Karpas-422 (cell line): ENCODE measurements around the gene SH3RF1. TPM values are rescaled to one million over a fixed set of nuclear protein-coding genes. Genes with fewer than 3 reads are reported as not detected.

Experiments used
- DNase-seq: peaks from one replicate; pipeline ENCODE4 v3.0.0-alpha.2; 2015
- H2AFZ ChIP-seq: fragments of 200-600 bp; sonication (generic); 2 replicates; pipeline ENCODE4 v1.6.1; 2014; ENCODE audit warnings: antibody characterized with exemption, low read length, mixed read lengths
- H3K27ac ChIP-seq: fragments of 200-600 bp; sonication (generic); 2 replicates; pipeline ENCODE4 v1.5.1; 2014; ENCODE audit warnings: mild to moderate bottlenecking, low read length, moderate library complexity
- H3K27me3 ChIP-seq: fragments of 200-600 bp; sonication (generic); 2 replicates; pipeline ENCODE4 v1.6.1; 2014; ENCODE audit warnings: low read length, mixed read lengths
- H3K36me3 ChIP-seq: fragments of 200-600 bp; sonication (generic); 2 replicates; pipeline ENCODE4 v1.6.1; 2014; ENCODE audit warnings: low read length, mixed read lengths; ENCODE audit not compliant: insufficient read depth
- H3K4me1 ChIP-seq: fragments of 200-600 bp; sonication (generic); 2 replicates; pipeline ENCODE4 v1.6.1; 2014; ENCODE audit warnings: mild to moderate bottlenecking, low read length, mixed read lengths
- H3K4me2 ChIP-seq: fragments of 200-600 bp; sonication (generic); 2 replicates; pipeline ENCODE4 v1.6.1; 2014; ENCODE audit warnings: low read length, low read depth, mild to moderate bottlenecking; ENCODE audit not compliant: poor library complexity, severe bottlenecking
- H3K4me3 ChIP-seq: fragments of 200-600 bp; sonication (generic); 2 replicates; pipeline ENCODE4 v1.5.1; 2014; ENCODE audit warnings: mild to moderate bottlenecking, antibody characterized with exemption, low read length, mixed read lengths
- H3K79me2 ChIP-seq: fragments of 200-600 bp; sonication (generic); 2 replicates; pipeline ENCODE4 v1.6.1; 2014; ENCODE audit warnings: mild to moderate bottlenecking, low read length, mixed read lengths
- H3K9ac ChIP-seq: fragments of 200-600 bp; sonication (generic); 2 replicates; pipeline ENCODE4 v1.6.0; 2014; ENCODE audit warnings: low read length
- H3K9me2 ChIP-seq: fragments of 200-600 bp; sonication (generic), shearing (Covaris generic); replicated peaks from 2 replicates; pipeline ENCODE4 v1.6.0; 2014; ENCODE audit warnings: mild to moderate bottlenecking, low read length, moderate library complexity; ENCODE audit not compliant: insufficient read depth
- H3K9me3 ChIP-seq: fragments of 300-700, 200-600 bp; sonication (generic); 2 replicates; pipeline ENCODE4 v1.6.1; 2014; ENCODE audit warnings: low read length, mixed read lengths
- H4K20me1 ChIP-seq: fragments of 200-600 bp; sonication (generic); 2 replicates; pipeline ENCODE4 v1.6.1; 2014; ENCODE audit warnings: mild to moderate bottlenecking, antibody characterized with exemption, low read length, low read depth; ENCODE audit not compliant: insufficient read depth
- total RNA-seq: library from RNA; depleted of rRNA; stranded (reverse); fragments of >200 nt; shearing (Covaris generic); gene quantifications from 2 replicates; pipeline ENCODE4 v1.2.3, GENCODE V29; 2014; ENCODE audit warnings: low replicate concordance

Gene SH3RF1
- total RNA-seq, 1 experiment from 2014 or later: not detected

DNA sequence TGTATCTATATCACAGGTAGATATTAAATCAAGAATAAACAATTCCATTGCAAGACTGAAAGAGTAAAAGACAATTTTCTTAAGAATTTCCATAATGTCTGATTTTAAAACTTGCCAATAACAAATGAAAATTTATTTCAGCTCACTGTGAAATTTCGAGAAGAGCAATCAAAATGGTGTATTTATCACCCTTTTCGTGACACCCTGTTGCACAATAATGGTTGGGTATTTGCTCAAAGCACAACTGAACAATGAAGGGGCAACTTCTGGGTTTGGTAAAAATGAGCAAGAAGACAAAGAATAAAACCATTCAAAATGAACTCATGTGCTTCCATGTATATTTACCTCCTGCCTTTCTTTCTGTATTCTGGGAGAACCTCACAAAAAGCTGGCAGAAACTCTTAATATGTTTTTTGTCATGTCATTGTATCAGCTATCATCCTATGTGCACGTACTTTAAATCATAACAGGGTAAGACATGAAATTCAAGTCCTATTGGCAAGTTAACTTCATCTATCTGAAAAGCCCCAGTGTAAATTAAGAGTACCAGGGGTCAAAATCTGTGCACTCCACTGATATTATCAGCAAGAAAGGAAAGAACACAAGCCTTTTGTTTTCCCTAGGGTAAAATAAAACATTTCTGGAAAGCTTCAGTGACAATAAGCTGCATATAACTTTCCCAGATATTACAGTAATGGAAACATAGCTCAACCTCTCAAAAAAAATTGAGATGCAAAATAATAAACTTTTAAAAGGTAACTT, 133.8 kb downstream of the SH3RF1 start:
- no peak overlapping the region for H3K4me2 ChIP-seq
- no peaks in the 10 kb centered on the region for H3K4me1 ChIP-seq
- H3K36me3 ChIP-seq: no peaks in the 10 kb centered on the region
- H3K9ac ChIP-seq: no peak overlapping the region
- no peaks in the 10 kb centered on the region for H3K79me2 ChIP-seq
- no peak overlapping the region for H3K4me3 ChIP-seq
- H3K27ac ChIP-seq: no peak overlapping the region
- no peaks in the 10 kb centered on the region for H3K27me3 ChIP-seq
- no peak overlapping the region for H2AFZ ChIP-seq
- no peak for DNase-seq
- no peaks in the 10 kb centered on the region for H4K20me1 ChIP-seq
- H3K9me2 ChIP-seq: no peaks in the 10 kb centered on the region
- no peaks in the 10 kb centered on the region for H3K9me3 ChIP-seq

DNA sequence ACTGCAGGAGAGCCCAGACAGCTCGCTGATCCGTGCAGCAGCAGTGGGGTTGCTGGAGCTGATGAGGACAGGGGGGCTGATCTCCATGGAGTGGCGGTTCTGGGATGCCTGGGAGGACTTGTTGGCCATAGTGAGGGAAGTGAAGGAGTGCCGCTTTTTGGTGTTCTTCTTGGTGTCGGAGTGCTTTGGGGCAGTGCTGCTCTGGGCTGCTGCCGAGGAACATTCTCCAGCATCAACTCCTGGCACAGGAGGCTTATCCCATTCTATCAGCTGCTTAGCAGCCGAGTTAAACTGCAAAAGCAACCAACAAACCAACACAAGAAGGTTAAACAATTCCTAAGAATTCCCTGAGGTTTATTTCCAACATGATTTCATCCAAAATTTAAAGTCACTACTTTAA, 134.4 kb downstream of the SH3RF1 start:
- Histone ChIP-seq H3K4me3 (no peak overlapping the region), H2AFZ (no peak overlapping the region), H3K27ac (no peak overlapping the region), H3K36me3 (no peaks in the 10 kb centered on the region), H4K20me1 (no peaks in the 10 kb centered on the region), H3K9me3 (no peaks in the 10 kb centered on the region), H3K9ac (no peak overlapping the region), H3K4me2 (no peak overlapping the region), H3K27me3 (no peaks in the 10 kb centered on the region), H3K4me1 (no peaks in the 10 kb centered on the region), H3K79me2 (no peaks in the 10 kb centered on the region), H3K9me2 (no peaks in the 10 kb centered on the region)
- DNase-seq: no peak

DNA sequence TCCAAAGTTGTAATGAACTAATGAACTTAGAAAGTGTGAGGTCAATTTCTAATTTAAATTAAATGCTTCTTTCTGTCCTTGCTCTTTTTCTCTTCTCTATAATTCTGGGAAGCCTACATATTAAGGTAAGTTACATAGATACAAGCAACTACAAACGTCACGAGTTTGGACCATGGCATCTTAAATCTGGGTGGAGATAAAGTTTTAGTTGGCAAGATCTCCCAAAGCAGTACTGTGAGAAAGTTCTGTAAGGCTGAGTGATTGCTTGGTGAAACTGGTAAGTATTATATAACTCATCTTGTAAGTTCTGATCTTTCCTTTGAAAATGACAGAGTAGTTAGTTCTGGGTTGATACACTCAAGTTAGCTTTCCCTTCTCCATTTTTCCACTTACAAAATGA, 135.0 kb downstream of the SH3RF1 start:
- Histone ChIP-seq H3K9me3 (no peaks in the 10 kb centered on the region), H3K36me3 (no peaks in the 10 kb centered on the region), H3K9ac (no peak overlapping the region), H3K27me3 (no peaks in the 10 kb centered on the region), H2AFZ (no peak overlapping the region), H3K4me3 (no peak overlapping the region), H3K9me2 (no peaks in the 10 kb centered on the region), H3K4me1 (no peaks in the 10 kb centered on the region), H3K27ac (no peak overlapping the region), H4K20me1 (no peaks in the 10 kb centered on the region), H3K4me2 (no peak overlapping the region), H3K79me2 (no peaks in the 10 kb centered on the region)
- DNase-seq: no peak

DNA sequence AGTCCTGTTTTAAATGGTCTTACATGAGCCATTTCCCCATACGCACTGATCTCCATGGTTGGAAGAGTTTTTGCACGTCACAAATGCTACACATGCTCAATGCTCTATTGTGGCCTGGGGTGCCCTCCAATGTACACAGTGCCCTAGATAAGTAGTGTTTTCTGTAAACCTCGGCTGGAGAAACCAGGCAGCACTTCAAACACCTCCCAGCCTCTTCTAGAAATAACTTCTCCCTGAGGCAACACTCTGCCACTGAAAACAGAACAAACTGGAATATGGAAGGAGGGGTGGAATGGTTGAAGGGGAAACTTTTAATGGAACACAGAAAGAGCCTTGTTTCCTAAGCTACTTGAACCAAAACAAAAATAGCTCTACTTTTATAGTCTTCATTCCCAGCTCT, 136.8 kb downstream of the SH3RF1 start:
- DNase-seq: no peak
- H3K9me2 ChIP-seq: no peaks in the 10 kb centered on the region
- H3K9me3 ChIP-seq: no peaks in the 10 kb centered on the region
- H4K20me1 ChIP-seq: no peaks in the 10 kb centered on the region
- H3K4me1 ChIP-seq: no peaks in the 10 kb centered on the region
- H3K27me3 ChIP-seq: no peaks in the 10 kb centered on the region
- H3K4me3 ChIP-seq: no peak overlapping the region
- H3K27ac ChIP-seq: no peak overlapping the region
- H3K79me2 ChIP-seq: no peaks in the 10 kb centered on the region
- no peak overlapping the region for H3K4me2 ChIP-seq
- H3K36me3 ChIP-seq: no peaks in the 10 kb centered on the region
- no peak overlapping the region for H3K9ac ChIP-seq
- H2AFZ ChIP-seq: no peak overlapping the region

DNA sequence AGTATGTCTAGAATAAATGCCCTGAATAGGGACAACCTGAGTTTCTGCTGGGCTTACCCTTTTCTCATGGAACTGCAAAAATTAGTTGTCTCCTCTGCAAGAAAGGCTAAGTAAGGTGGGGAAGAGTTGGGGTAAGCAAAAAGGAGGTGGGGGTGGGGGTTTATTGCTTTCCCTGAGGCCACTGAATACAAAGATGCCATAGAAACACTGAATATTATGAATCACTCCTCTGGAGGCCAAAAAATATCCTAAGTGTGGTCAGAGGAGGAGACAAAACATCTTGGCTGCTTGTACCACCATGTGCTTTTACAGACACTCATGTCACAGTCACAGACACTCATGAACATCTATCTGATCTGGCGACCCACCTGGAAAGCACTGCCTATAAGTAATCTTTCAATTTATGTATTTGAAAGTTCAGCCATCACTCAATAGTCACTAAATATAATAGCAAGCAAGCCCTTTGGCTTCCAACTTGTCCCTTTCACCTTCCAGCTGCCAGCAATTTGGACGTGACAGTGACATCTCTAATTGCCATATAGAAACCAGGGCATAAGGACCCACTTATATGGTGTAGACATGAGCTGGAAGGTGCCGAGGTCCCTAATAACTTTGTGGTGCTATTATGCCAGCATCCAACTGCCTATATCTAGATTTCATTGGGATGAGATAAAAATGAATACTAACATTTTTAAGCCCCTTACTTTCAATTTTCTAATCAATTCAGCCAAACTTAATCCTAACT, 138.0 kb downstream of the SH3RF1 start:
- Histone ChIP-seq H3K9me2 (no peaks in the 10 kb centered on the region), H3K27ac (no peak overlapping the region), H3K9me3 (no peaks in the 10 kb centered on the region), H3K4me3 (no peak overlapping the region), H3K4me2 (no peak overlapping the region), H4K20me1 (no peaks in the 10 kb centered on the region), H3K9ac (no peak overlapping the region), H3K27me3 (no peaks in the 10 kb centered on the region), H3K36me3 (no peaks in the 10 kb centered on the region), H2AFZ (no peak overlapping the region), H3K79me2 (no peaks in the 10 kb centered on the region), H3K4me1 (no peaks in the 10 kb centered on the region)
- no peak for DNase-seq

DNA sequence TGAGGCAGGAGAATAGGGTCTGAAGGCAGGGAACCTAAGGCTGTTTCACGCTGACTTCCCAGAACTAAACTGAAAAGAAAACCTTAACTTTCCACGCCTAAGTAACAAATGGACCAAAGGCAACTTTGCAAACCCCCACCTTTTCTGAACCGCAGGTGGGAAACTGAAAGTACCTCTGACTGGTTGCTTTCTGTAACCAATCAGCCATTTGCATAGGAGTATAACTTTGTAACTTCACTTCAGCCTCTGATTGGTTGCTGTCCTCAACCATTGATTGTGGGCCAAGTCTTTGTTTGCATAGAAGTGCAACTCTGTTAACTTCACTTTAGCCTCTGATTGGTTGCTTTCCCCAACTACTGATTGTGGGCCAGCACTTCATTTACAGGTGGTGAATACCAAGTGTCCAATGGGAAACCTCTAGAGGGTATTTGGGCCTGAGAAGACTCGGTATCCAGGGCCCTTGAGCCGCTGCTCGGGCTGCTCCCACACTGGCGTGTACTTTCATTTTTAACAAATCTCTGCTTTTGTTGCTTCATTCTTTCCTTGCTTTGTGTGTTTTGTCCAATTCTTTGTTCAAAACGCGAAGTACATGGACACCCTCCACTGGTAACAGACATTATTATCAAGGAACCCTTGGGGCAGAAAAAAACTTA, 139.1 kb downstream of the SH3RF1 start:
- Histone ChIP-seq H3K9me2 (no peaks in the 10 kb centered on the region), H4K20me1 (no peaks in the 10 kb centered on the region), H3K79me2 (no peaks in the 10 kb centered on the region), H3K27me3 (no peaks in the 10 kb centered on the region), H3K4me2 (no peak overlapping the region), H3K36me3 (no peaks in the 10 kb centered on the region), H3K9me3 (no peaks in the 10 kb centered on the region), H3K4me1 (no peaks in the 10 kb centered on the region), H3K9ac (no peak overlapping the region), H3K27ac (no peak overlapping the region), H2AFZ (no peak overlapping the region), H3K4me3 (no peak overlapping the region)
- DNase-seq: no peak

DNA sequence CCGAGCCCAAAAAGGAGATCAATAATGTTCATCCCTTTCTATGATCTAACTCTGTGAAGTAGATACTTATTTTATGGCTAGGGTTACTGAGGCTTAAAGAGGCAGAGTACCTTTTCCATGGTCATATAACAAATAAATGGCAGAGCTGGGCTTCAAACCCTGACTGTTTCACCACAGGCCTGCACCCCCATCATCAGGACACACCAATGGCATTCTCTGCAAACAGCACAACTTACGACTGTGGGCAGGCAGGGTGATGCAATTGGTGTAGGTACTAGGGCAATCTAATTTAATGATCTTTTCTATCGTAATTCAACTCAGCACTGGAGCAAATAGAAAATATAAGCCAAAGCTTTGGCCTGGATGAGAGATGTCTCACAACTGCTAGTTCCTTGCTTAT, 141.9 kb downstream of the SH3RF1 start:
- Histone ChIP-seq H3K4me2 (no peak overlapping the region), H3K36me3 (no peaks in the 10 kb centered on the region), H2AFZ (no peak overlapping the region), H3K9me3 (no peaks in the 10 kb centered on the region), H3K4me1 (no peaks in the 10 kb centered on the region), H3K4me3 (no peak overlapping the region), H3K79me2 (no peaks in the 10 kb centered on the region), H3K9me2 (no peaks in the 10 kb centered on the region), H3K9ac (no peak overlapping the region), H3K27me3 (no peaks in the 10 kb centered on the region), H4K20me1 (no peaks in the 10 kb centered on the region), H3K27ac (no peak overlapping the region)
- no peak for DNase-seq

DNA sequence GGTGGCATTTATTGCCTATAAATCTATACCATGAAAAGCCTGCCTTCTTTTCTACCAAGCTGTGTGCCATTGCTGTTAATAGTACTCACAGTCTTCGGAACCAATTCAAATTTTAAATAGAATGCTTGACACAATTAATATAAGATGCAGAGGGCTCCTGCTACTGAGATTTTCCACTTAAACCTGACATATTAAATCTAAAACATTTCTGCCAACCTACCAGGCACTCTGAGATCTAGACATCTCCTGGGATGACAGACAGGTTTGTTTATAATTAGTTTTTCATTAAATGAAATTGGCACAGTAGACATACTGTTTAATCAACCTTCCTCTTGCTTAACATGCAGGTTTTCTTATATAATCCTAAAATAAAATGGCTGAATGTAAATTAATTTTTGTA, 143.4 kb downstream of the SH3RF1 start:
- Histone ChIP-seq H3K9me3 (no peaks in the 10 kb centered on the region), H3K4me2 (no peak overlapping the region)
- no peak for DNase-seq

More for the DNA sequence above, 143.4 kb downstream of the SH3RF1 start:
- Histone ChIP-seq H3K27me3 (no peaks in the 10 kb centered on the region), H3K27ac (no peak overlapping the region), H4K20me1 (no peaks in the 10 kb centered on the region), H2AFZ (no peak overlapping the region), H3K9ac (no peak overlapping the region), H3K79me2 (no peaks in the 10 kb centered on the region), H3K36me3 (no peaks in the 10 kb centered on the region), H3K4me3 (no peak overlapping the region), H3K9me2 (no peaks in the 10 kb centered on the region), H3K4me1 (no peaks in the 10 kb centered on the region)
